Activated CD4-positive, alpha-beta memory T cell treated with anti-CD3 and anti-CD28 coated beads for 36 hours (primary cell): ENCODE measurements around the gene SRPRA. TPM values are rescaled to one million over a fixed set of nuclear protein-coding genes. Genes with fewer than 3 reads are reported as not detected.

Experiments used
- CTCF ChIA-PET: fragments of 350-600 bp; sonication (Branson Sonifier 250); formaldehyde crosslinking; loops from one replicate; lab custom pipeline; 2021; ENCODE audit warnings: antibody characterized with exemption, inconsistent platforms; lab: Charles Lee
- POLR2A ChIA-PET: fragments of 350-600 bp; sonication (Branson Sonifier 250); formaldehyde crosslinking; loops from one replicate; lab custom pipeline; 2021; ENCODE audit warnings: antibody characterized with exemption; lab: Charles Lee
- DNase-seq: peaks from one replicate; pipeline ENCODE4 v3.0.0-alpha.2; 2020
- H3K27ac Mint-ChIP-seq: one replicate; pipeline ENCODE4 v1.8.0; 2021; ENCODE audit warnings: mixed read lengths
- H3K27me3 Mint-ChIP-seq: one replicate; pipeline ENCODE4 v1.8.0; 2021; ENCODE audit warnings: mixed read lengths
- H3K36me3 Mint-ChIP-seq: one replicate; pipeline ENCODE4 v1.8.0; 2021; ENCODE audit warnings: mixed read lengths
- H3K4me1 Mint-ChIP-seq: one replicate; pipeline ENCODE4 v1.8.0; 2021; ENCODE audit warnings: low read depth, mixed read lengths
- H3K4me3 Mint-ChIP-seq: one replicate; pipeline ENCODE4 v1.8.0; 2021; ENCODE audit warnings: mild to moderate bottlenecking, mixed read lengths
- H3K9me3 Mint-ChIP-seq: one replicate; pipeline ENCODE4 v1.8.0; 2021; ENCODE audit warnings: mixed read lengths
- intact Hi-C: fragments of 100-400 bp; cut with micrococcal nuclease; formaldehyde crosslinking; loops from one replicate; pipeline ENCODE4 v1.15.1; 2023
- total RNA-seq, 2 experiments: library from RNA; stranded (reverse); gene quantifications; one replicate each; pipeline ENCODE4 v1.2.3, GENCODE V29; 2021

SRPRA gene
- total RNA-seq, 2 experiments from 2014 or later, result 142 to 149 TPM

DNA sequence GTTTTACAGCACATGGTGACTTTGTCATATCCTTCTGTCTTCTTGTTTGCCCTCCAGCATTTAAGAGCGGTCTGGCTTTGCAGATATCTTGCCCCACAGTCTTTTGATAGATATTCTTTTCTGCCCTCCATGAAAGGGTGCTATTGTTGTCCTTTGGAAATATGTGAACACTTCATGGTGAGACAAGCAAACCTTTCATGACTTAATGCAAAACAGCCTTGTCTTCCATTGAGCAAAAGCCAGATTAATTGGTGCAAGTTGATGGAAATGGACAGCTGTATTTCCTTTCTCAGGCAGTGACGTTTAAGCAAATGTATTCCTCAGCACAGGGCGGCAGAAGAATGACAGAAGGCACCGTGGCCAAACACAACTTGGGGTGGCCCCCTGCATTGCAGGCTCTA lies 39.6 kb upstream of the SRPRA start:
- H3K4me1 Mint-ChIP-seq, result peaks cover 29% of the 10 kb centered on the region
- H3K9me3 Mint-ChIP-seq, result no peaks in the 10 kb centered on the region
- H3K36me3 Mint-ChIP-seq, result peaks cover 27% of the 10 kb centered on the region
- no peak for DNase-seq
- no peak overlapping the region for H3K27ac Mint-ChIP-seq
- intact Hi-C loops, result no loop called here
- no peaks in the 10 kb centered on the region for H3K27me3 Mint-ChIP-seq
- H3K4me3 Mint-ChIP-seq, result no peak overlapping the region
- POLR2A ChIA-PET, result no interaction called here
- CTCF ChIA-PET, result interaction anchor here (1.2 to 6.5 kb wide), 3 partner anchors 10 to 172 kb away, joined by 3 to 91 read pairs (median 7); no protein-coding TSS in a partner anchor

DNA sequence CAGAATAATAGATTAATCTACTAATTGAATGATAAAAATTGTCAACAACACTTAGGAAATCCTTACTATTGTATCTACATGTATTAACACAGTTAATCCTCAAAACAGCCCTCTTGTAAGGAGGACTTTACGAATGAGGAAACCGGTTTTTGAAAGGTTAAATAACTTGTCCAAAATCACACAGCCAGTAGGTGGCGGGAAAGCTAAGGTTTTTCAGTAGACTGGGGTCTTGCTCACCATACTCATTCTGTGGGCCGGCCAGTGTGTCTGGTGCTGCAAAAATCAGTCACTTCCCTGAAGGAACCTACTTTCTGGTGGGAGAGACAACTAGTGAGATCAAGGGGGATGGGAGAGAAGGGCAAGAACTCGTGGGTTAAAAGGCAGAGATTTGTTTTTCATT lies 39.0 kb upstream of the SRPRA start:
- Mint-ChIP-seq H3K36me3 (peaks cover 26% of the 10 kb centered on the region), H3K27me3 (no peaks in the 10 kb centered on the region), H3K27ac (no peak overlapping the region), H3K9me3 (no peaks in the 10 kb centered on the region), H3K4me3 (no peak overlapping the region), H3K4me1 (peaks cover 34% of the 10 kb centered on the region)
- intact Hi-C loops, result no loop called here
- POLR2A ChIA-PET, result no interaction called here
- CTCF ChIA-PET, result interaction anchor here (1.2 to 6.5 kb wide), 3 partner anchors 10 to 173 kb away, joined by 3 to 91 read pairs (median 7); no protein-coding TSS in a partner anchor
- DNase-seq, result no peak

GRCh38 chr11:126305699-126306098 lies 37.0 kb upstream of the SRPRA start:
- no peaks in the 10 kb centered on the region for H3K9me3 Mint-ChIP-seq
- peaks cover 37% of the 10 kb centered on the region for H3K4me1 Mint-ChIP-seq
- intact Hi-C loops, result loop anchor here (1.0 kb wide), 2 partner anchors 20 to 243 kb away; partner anchors contain the start of gene CDON
- H3K4me3 Mint-ChIP-seq, result peak overlapping the region; percentile 63
- POLR2A ChIA-PET, result interaction anchor here (1.2 kb wide), 1 partner anchor 22 kb away, joined by 4 read pairs; no protein-coding TSS in a partner anchor
- peak overlapping the region; percentile 85 for H3K27ac Mint-ChIP-seq
- H3K27me3 Mint-ChIP-seq, result no peaks in the 10 kb centered on the region
- DNase-seq, result peak; percentile 54
- peaks cover 27% of the 10 kb centered on the region for H3K36me3 Mint-ChIP-seq
- CTCF ChIA-PET, result interaction anchor here (1.5 kb wide), 1 partner anchor 175 kb away, joined by 7 read pairs; no protein-coding TSS in a partner anchor

GRCh38 chr11:126304457-126305075 lies 35.9 kb upstream of the SRPRA start:
- Mint-ChIP-seq H3K36me3 (peaks cover 20% of the 10 kb centered on the region), H3K4me1 (peaks cover 34% of the 10 kb centered on the region), H3K9me3 (no peaks in the 10 kb centered on the region), H3K27me3 (no peaks in the 10 kb centered on the region), H3K4me3 (peak overlapping the region; percentile 95), H3K27ac (peak overlapping the region; percentile 96)
- peak; percentile 40 for DNase-seq
- ChIA-PET CTCF (interaction anchor here (0.9 kb wide), 1 partner anchor 11 kb away, joined by 3 read pairs; no protein-coding TSS in a partner anchor), POLR2A (interaction anchor here (0.6 to 1.8 kb wide), 5 partner anchors 18 to 394 kb away, joined by 3 to 8 read pairs (median 7); partner anchors contain the start of genes FOXRED1 and SRPRA)
- intact Hi-C loops, result loop anchor here (1.0 kb wide), 6 partner anchors 14 to 242 kb away; partner anchors contain the start of genes CDON, FAM118B, RPUSD4 and SRPRA

- POLR2A ChIA-PET, result interaction anchor here (0.7 to 1.8 kb wide), 5 partner anchors 15 to 50 kb away, joined by 4 to 8 read pairs (median 7); partner anchors contain the start of genes FOXRED1 and SRPRA
- DNase-seq, result peak; percentile 92
- intact Hi-C loops, result loop anchor here (1.0 kb wide), 4 partner anchors 14 to 93 kb away; partner anchors contain the start of genes FAM118B, RPUSD4 and SRPRA
- H3K36me3 Mint-ChIP-seq, result peaks cover 22% of the 10 kb centered on the region
- H3K4me1 Mint-ChIP-seq, result peaks cover 34% of the 10 kb centered on the region
- CTCF ChIA-PET, result interaction anchor here (0.7 to 0.9 kb wide), 2 partner anchors 10 to 35 kb away, joined by 3 read pairs; partner anchors contain the start of genes FOXRED1 and SRPRA
- H3K4me3 Mint-ChIP-seq, result peak within 1 kb of the TSS; percentile 95
- no peaks in the 10 kb centered on the region for H3K9me3 Mint-ChIP-seq
- peak within 1 kb of the TSS; percentile 96 for H3K27ac Mint-ChIP-seq
- no peaks in the 10 kb centered on the region for H3K27me3 Mint-ChIP-seq
Measured at GRCh38 chr11:126303623-126304456, 35.1 kb upstream of the SRPRA start, which contains the start of gene DCPS. DCPS (plus strand) TSS chr11:126304060; CDS start chr11:126304081, 21 bp downstream.

DNA sequence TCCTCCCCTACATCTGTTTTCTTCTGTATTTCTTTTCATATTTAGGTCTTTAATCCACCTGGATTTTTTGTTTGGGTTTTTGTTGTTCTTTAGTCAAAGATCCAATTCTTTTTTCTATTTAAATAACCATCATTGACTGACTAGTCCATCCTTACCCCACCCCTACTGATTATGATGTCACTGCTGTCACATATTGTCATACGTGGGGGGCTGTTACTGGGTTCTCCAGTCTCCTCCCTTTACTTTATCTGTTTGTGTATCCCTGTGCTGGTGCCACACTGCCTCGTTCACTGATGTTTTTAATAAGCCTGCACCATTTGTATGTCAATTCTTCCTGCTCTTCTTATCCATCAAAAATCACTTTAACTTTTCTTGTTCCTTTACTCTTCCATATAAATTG lies 28.3 kb upstream of the SRPRA start:
- no peak overlapping the region for H3K4me3 Mint-ChIP-seq
- H3K36me3 Mint-ChIP-seq, result peaks cover 14% of the 10 kb centered on the region
- H3K9me3 Mint-ChIP-seq, result no peaks in the 10 kb centered on the region
- no peaks in the 10 kb centered on the region for H3K27me3 Mint-ChIP-seq
- CTCF ChIA-PET, result no interaction called here
- H3K4me1 Mint-ChIP-seq, result peaks cover 15% of the 10 kb centered on the region
- intact Hi-C loops, result no loop called here
- POLR2A ChIA-PET, result no interaction called here
- no peak for DNase-seq
- no peak overlapping the region for H3K27ac Mint-ChIP-seq

DNA sequence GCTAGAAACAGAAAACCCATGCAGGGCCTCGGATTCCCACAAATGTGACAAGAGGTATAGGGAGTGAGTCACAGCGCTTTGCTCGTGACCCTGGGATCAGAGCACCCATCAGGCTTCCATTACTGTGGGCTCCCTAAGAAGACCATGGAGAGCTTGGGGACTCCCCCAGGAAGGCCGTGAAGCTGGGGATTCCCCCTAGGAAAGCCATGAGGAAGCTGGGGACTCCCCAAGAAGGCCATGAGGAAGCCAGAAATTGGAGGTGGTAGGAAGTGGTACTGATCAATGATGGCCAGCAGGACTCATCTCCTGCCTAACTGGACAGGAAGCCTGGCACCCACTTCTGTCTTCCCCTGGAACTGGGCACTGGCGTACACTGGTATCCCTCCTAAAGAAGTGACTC lies 25.0 kb upstream of the SRPRA start:
- no peaks in the 10 kb centered on the region for H3K27me3 Mint-ChIP-seq
- ChIA-PET POLR2A (interaction anchor here (1.2 kb wide), 1 partner anchor 11 kb away, joined by 4 read pairs; no protein-coding TSS in a partner anchor), CTCF (interaction anchor here (1.4 kb wide), 1 partner anchor 10 kb away, joined by 3 read pairs; the partner anchor contains the start of gene DCPS)
- peak overlapping the region; percentile 42 for H3K27ac Mint-ChIP-seq
- H3K4me3 Mint-ChIP-seq, result no peak overlapping the region
- no peaks in the 10 kb centered on the region for H3K9me3 Mint-ChIP-seq
- peaks cover 16% of the 10 kb centered on the region for H3K36me3 Mint-ChIP-seq
- peaks cover 15% of the 10 kb centered on the region for H3K4me1 Mint-ChIP-seq
- intact Hi-C loops, result no loop called here
- no peak for DNase-seq

GRCh38 chr11:126290887-126291286 lies 22.2 kb upstream of the SRPRA start:
- Mint-ChIP-seq H3K27ac (no peak overlapping the region), H3K4me1 (peaks cover 20% of the 10 kb centered on the region), H3K27me3 (no peaks in the 10 kb centered on the region), H3K4me3 (no peak overlapping the region), H3K9me3 (no peaks in the 10 kb centered on the region), H3K36me3 (peaks cover 15% of the 10 kb centered on the region)
- POLR2A ChIA-PET, result no interaction called here
- intact Hi-C loops, result no loop called here
- no peak for DNase-seq
- CTCF ChIA-PET, result no interaction called here

- no peak for DNase-seq
- Mint-ChIP-seq H3K4me3 (no peak overlapping the region), H3K27ac (no peak overlapping the region), H3K36me3 (peaks cover 6% of the 10 kb centered on the region), H3K4me1 (peaks cover 25% of the 10 kb centered on the region), H3K9me3 (no peaks in the 10 kb centered on the region), H3K27me3 (no peaks in the 10 kb centered on the region)
- CTCF ChIA-PET, result interaction anchor here (0.9 kb wide), 1 partner anchor 22 kb away, joined by 4 read pairs; no protein-coding TSS in a partner anchor
- POLR2A ChIA-PET, result no interaction called here
- intact Hi-C loops, result no loop called here
Measured at GRCh38 chr11:126288237-126288636, 19.5 kb upstream of the SRPRA start.

- CTCF ChIA-PET, result interaction anchor here (0.7 kb wide), 1 partner anchor 71 kb away, joined by 5 read pairs; the partner anchor contains the start of gene ST3GAL4
- Mint-ChIP-seq H3K27ac (peak overlapping the region; percentile 79), H3K36me3 (no peaks in the 10 kb centered on the region), H3K4me1 (peaks cover 44% of the 10 kb centered on the region), H3K9me3 (no peaks in the 10 kb centered on the region), H3K4me3 (peak overlapping the region; percentile 97), H3K27me3 (no peaks in the 10 kb centered on the region)
- intact Hi-C loops, result loop anchor here (1.0 kb wide), 1 partner anchor 20 kb away; no protein-coding TSS in a partner anchor
- peak; percentile 95 for DNase-seq
- POLR2A ChIA-PET, result no interaction called here
Measured at GRCh38 chr11:126284829-126285228, 16.1 kb upstream of the SRPRA start.
